ENCODE data around the gene AKAIN1. TPM values are rescaled to one million over a fixed set of nuclear protein-coding genes. Genes with fewer than 3 reads are reported as not detected.

Gene AKAIN1
- total and polyA plus RNA-seq, 10 of the 15 experiments (the other 5 are each of a cell fraction or from before 2014, with no cell fraction given), result not detected

DNA sequence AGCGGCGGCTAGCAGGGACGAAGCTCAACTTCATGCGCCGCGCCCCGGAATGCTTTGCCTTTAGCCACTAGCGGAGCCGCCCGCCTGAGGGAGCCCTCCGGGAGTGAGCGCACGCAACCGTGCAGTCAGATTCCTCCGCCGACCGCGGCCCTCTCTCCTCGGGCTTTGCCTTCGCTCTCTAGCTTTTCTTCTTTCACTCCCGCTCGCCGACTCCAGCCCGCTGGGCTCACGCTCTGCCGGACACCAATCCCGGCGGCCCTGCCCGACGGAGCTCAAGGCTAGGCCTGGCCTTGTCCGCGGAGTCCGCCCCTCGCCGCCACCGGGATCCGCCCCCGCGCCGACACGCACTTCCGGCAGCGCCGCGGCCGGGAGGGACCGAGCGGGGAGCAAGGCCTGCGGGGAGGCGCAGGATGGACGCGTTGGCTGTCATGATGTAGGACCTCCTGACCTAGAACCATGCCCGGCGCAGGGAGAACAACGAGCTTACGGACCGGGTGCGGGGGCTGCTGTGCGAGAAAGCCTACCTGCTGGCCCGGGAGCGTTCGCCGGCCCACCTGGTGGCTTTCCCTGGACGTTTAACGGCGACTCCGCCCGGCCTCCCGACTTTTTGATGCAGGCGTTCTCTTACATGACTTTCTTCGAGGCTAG, 40.8 kb upstream of the AKAIN1 start (continued):
- TF ChIP-seq SIX5 (IDR thresholded peaks at IDR 0.05; ENCODE audit: low read depth, low read length, severe bottlenecking), result peak; percentile 32
- peak; percentile 75; the same call in 1 of the 2 replicates for TF ChIP-seq ZNF207 (IDR thresholded peaks at IDR 0.05; ENCODE audit: borderline replicate concordance)
- peak; percentile 65 to 97 for TF ChIP-seq EGR1 (IDR thresholded peaks at IDR 0.05; ENCODE audit: borderline replicate concordance in 1 of 2, low read depth in 2 of 2, low read length in 2 of 2)
- no peak for TF ChIP-seq RAD51 (IDR thresholded peaks at IDR 0.05)
- no peak for TF ChIP-seq BRCA1 (IDR thresholded peaks at IDR 0.05; ENCODE audit: low read depth, low read length)
- peak; percentile 59 for TF ChIP-seq NR2C1 (IDR thresholded peaks at IDR 0.05)
- TF ChIP-seq CBFB (IDR thresholded peaks at IDR 0.05; ENCODE audit: low read depth), result peak; percentile 77; the same call in 1 of the 2 replicates
- peak; percentile 92 for TF ChIP-seq GABPA (IDR thresholded peaks at IDR 0.05; ENCODE audit: low read depth)
- no peak for TF ChIP-seq CHD4 (IDR thresholded peaks at IDR 0.05)
- peak; percentile 56; the same call in 1 of the 2 replicates for TF ChIP-seq NFYB (IDR thresholded peaks at IDR 0.05; ENCODE audit: insufficient read depth, low read depth, low read length)
- TF ChIP-seq ZNF217 (IDR thresholded peaks at IDR 0.05), result 0 out of 2 replicates have a peak, but pooled peaks have one; percentile 23
- peak; percentile 23 for TF ChIP-seq SP1 (IDR thresholded peaks at IDR 0.05; ENCODE audit: low read depth, low read length)
- peak; percentile 93 for TF ChIP-seq GATAD2B (conservative IDR thresholded peaks at IDR 0.05; ENCODE audit: low read depth)
- TF ChIP-seq, protein P1, sequence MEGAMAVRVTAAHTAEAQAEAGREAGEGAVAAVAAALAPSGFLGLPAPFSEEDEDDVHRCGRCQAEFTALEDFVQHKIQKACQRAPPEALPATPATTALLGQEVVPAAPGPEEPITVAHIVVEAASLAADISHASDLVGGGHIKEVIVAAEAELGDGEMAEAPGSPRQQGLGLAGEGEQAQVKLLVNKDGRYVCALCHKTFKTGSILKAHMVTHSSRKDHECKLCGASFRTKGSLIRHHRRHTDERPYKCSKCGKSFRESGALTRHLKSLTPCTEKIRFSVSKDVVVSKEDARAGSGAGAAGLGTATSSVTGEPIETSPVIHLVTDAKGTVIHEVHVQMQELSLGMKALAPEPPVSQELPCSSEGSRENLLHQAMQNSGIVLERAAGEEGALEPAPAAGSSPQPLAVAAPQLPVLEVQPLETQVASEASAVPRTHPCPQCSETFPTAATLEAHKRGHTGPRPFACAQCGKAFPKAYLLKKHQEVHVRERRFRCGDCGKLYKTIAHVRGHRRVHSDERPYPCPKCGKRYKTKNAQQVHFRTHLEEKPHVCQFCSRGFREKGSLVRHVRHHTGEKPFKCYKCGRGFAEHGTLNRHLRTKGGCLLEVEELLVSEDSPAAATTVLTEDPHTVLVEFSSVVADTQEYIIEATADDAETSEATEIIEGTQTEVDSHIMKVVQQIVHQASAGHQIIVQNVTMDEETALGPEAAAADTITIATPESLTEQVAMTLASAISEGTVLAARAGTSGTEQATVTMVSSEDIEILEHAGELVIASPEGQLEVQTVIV (IDR thresholded peaks at IDR 0.05; ENCODE audit: borderline replicate concordance, partially characterized antibody), result peak; percentile 78
- TF ChIP-seq NKRF (conservative IDR thresholded peaks at IDR 0.05), result 0 out of 2 replicates have a peak, but pooled peaks have one; percentile 46
- TF ChIP-seq JUNB (IDR thresholded peaks at IDR 0.05), result no peak
- peak; percentile 86 for TF ChIP-seq PAX5 (IDR thresholded peaks at IDR 0.05; ENCODE audit: borderline replicate concordance, low read depth, low read length)
- TF ChIP-seq ELK1 (IDR thresholded peaks at IDR 0.05; ENCODE audit: low read depth, low read length), result peak; percentile 83
- TF ChIP-seq POLR2A (IDR thresholded peaks at IDR 0.05; ENCODE audit: low read depth, low read length), result peak; percentile 97
- TF ChIP-seq ASH2L (IDR thresholded peaks at IDR 0.05; ENCODE audit: borderline replicate concordance, low read depth), result peak; percentile 93
- TF ChIP-seq LARP7 (IDR thresholded peaks at IDR 0.05), result peak; percentile 46; the same call in 1 of the 2 replicates
- TF ChIP-seq RFX5 (IDR thresholded peaks at IDR 0.05; ENCODE audit: low read depth, low read length), result peak; percentile 34; the same call in 1 of the 2 replicates
- TF ChIP-seq IKZF1 (conservative IDR thresholded peaks at IDR 0.05), result peak; percentile 93
- peak; percentile 45; the same call in 2 of the 3 replicates for TF ChIP-seq POU2F2 (IDR thresholded peaks at IDR 0.05; ENCODE audit: borderline replicate concordance, low read depth, low read length)
- TF ChIP-seq MEF2B (IDR thresholded peaks at IDR 0.05; ENCODE audit: partially characterized antibody, poor library complexity, severe bottlenecking), result peak; percentile 39
- TF ChIP-seq PML (IDR thresholded peaks at IDR 0.05; ENCODE audit: low read length), result peak; percentile 85
- peak; percentile 68; the same call in 1 of the 2 replicates for TF ChIP-seq RBBP5 (conservative IDR thresholded peaks at IDR 0.05)
- peak; percentile 75 for TF ChIP-seq SMAD5 (IDR thresholded peaks at IDR 0.05; ENCODE audit: low read depth)

All from GM12878 (cell line).